AG09319 (cell line): ENCODE results near the gene AGBL1.

Experiments used
- DNase-seq: peaks from one replicate; pipeline ENCODE4 v3.0.0-alpha.2; 2010; ENCODE audit warnings: low read depth; ENCODE audit errors: extremely low read depth
- CTCF ChIP-seq: IDR thresholded peaks from 2 replicates; pipeline ENCODE4 v1.5.1; 2011; ENCODE audit warnings: low read depth, mild to moderate bottlenecking, inconsistent platforms, low read length, moderate library complexity

AGBL1 gene

GRCh38 chr15:86762874-86763273 lies 683.2 kb downstream of the AGBL1 start:
- no peak for TF ChIP-seq CTCF

GRCh38 chr15:86764021-86764420 lies 684.4 kb downstream of the AGBL1 start:
- DNase-seq = no peak
- TF ChIP-seq CTCF = no peak

More at GRCh38 chr15:86762874-86763273, 683.2 kb downstream of the AGBL1 start:
- no peak for DNase-seq

GRCh38 chr15:86765281-86765680 lies 685.6 kb downstream of the AGBL1 start:
- no peak for DNase-seq
- TF ChIP-seq CTCF = no peak

GRCh38 chr15:86772369-86773059 lies 692.8 kb downstream of the AGBL1 start:
- TF ChIP-seq CTCF = no peak
- no peak for DNase-seq

GRCh38 chr15:86773736-86774135 lies 694.1 kb downstream of the AGBL1 start:
- no peak for TF ChIP-seq CTCF
- DNase-seq = no peak

- no peak for DNase-seq
- TF ChIP-seq CTCF = no peak
Measured at GRCh38 chr15:86776145-86776544, 696.5 kb downstream of the AGBL1 start.

- TF ChIP-seq CTCF = no peak
- no peak for DNase-seq
Measured at GRCh38 chr15:86796521-86796920, 716.9 kb downstream of the AGBL1 start.
